Chondrocyte (in vitro differentiated cells): Measurements from ENCODE around the gene HOPX. TPM values are rescaled to one million over a fixed set of nuclear protein-coding genes. Genes with fewer than 3 reads are reported as not detected.
A peak's percentile ranks its signal among the peaks of the same experiment; 100 is the strongest.
"Not testable (repeated sequence)": the region's sequence is repeated elsewhere in the genome, so short reads cannot be mapped to it uniquely, and the experiment has no call there.

ENCODE experiments used
- DNase-seq: peaks from one replicate; pipeline ENCODE4 v3.0.0; 2021; ENCODE audit warnings: mixed read lengths, low spot score
- H3K27ac Mint-ChIP-seq: one replicate; pipeline ENCODE4 v1.8.0; 2021; ENCODE audit warnings: mild to moderate bottlenecking, moderate library complexity, mixed read lengths; ENCODE audit not compliant: unreplicated experiment
- H3K27me3 Mint-ChIP-seq: 2 replicates; pipeline ENCODE4 v1.8.0; 2021; ENCODE audit warnings: low read depth, mixed read lengths
- H3K36me3 Mint-ChIP-seq: 2 replicates; pipeline ENCODE4 v1.8.0; 2021; ENCODE audit warnings: low read depth, mixed read lengths
- H3K4me1 Mint-ChIP-seq: 2 replicates; pipeline ENCODE4 v1.8.0; 2021; ENCODE audit warnings: low read depth, mild to moderate bottlenecking, mixed read lengths
- H3K4me3 Mint-ChIP-seq: one replicate; pipeline ENCODE4 v1.8.0; 2021; ENCODE audit warnings: mild to moderate bottlenecking, moderate library complexity, mixed read lengths; ENCODE audit not compliant: unreplicated experiment
- H3K9me3 Mint-ChIP-seq: 2 replicates; pipeline ENCODE4 v1.8.0; 2021; ENCODE audit warnings: low read depth, mixed read lengths
- long read RNA-seq: library from polyadenylated mRNA; stranded (forward); transcript quantifications from one replicate; pipeline ENCODE4 v2.0.0, GENCODE V29; 2021
- total RNA-seq: library from RNA; stranded (reverse); gene quantifications from 3 replicates; pipeline ENCODE4 v1.2.1, GENCODE V29; 2021
- TF ChIP-seq, protein P1 (sequence below): fragments of 200-600 bp; sonication (generic); IDR thresholded peaks from 2 replicates; pipeline ENCODE4 v1.5.0; 2021; ENCODE audit warnings: antibody characterized with exemption, mild to moderate bottlenecking, moderate library complexity

HOPX gene, protein sequence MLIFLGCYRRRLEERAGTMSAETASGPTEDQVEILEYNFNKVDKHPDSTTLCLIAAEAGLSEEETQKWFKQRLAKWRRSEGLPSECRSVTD
- 2.0 to 2.7 TPM in 2 of 3 replicates, not detected in the other for total RNA-seq
- long read RNA-seq, partial matches to known transcripts = 0 of 2 reads
- long read RNA-seq, other reads (novel, unspliced or antisense) = 0 of 2 reads

DNA sequence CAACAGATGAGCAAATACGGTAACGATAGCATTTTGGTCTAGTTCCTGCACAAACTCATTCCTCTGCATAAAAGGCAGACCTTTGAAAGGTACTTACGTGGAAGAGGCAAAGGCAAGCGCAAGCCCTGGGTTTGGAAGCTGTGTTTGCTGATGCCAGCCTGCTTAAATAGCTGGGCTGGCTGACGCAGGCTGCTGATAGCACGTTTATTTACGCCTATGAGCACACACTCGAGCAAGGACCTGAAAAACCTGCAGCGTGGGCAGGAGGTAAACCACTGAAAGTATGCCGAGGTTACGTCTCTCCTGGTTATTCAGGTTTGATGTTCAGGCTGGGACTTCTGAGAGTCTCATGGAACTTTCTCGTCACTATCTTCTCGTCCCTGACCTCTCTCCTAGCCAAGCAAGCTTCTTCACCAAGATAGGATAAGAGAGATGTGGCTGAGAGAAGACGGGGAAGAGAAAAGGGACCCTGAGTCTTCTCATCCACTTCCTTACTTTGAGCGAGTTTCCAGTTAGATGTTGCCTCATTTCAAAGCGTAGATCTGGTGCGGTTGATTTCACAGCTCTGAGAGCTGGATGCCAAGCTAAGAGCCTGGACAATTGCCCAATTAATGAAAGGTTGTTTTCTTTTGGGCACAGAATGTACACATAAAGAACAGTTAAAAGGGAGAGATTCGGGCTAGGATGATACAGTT, at the start of gene HOPX:
HOPX (minus strand) TSS at position 139 of the 695 bp plus-strand sequence. CDS start 23,480 bp downstream, outside the sequence.
- TF ChIP-seq, protein P1, sequence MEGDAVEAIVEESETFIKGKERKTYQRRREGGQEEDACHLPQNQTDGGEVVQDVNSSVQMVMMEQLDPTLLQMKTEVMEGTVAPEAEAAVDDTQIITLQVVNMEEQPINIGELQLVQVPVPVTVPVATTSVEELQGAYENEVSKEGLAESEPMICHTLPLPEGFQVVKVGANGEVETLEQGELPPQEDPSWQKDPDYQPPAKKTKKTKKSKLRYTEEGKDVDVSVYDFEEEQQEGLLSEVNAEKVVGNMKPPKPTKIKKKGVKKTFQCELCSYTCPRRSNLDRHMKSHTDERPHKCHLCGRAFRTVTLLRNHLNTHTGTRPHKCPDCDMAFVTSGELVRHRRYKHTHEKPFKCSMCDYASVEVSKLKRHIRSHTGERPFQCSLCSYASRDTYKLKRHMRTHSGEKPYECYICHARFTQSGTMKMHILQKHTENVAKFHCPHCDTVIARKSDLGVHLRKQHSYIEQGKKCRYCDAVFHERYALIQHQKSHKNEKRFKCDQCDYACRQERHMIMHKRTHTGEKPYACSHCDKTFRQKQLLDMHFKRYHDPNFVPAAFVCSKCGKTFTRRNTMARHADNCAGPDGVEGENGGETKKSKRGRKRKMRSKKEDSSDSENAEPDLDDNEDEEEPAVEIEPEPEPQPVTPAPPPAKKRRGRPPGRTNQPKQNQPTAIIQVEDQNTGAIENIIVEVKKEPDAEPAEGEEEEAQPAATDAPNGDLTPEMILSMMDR = no peak
- no peak for DNase-seq
- no peak within 1 kb of the TSS for H3K27ac Mint-ChIP-seq
- no peaks in the 10 kb centered on the region for H3K9me3 Mint-ChIP-seq
- no peak within 1 kb of the TSS for H3K4me3 Mint-ChIP-seq
- H3K4me1 Mint-ChIP-seq = peaks cover 14% of the 10 kb centered on the region
- no peaks in the 10 kb centered on the region for H3K36me3 Mint-ChIP-seq
- peaks cover 45% of the 10 kb centered on the region for H3K27me3 Mint-ChIP-seq

DNA sequence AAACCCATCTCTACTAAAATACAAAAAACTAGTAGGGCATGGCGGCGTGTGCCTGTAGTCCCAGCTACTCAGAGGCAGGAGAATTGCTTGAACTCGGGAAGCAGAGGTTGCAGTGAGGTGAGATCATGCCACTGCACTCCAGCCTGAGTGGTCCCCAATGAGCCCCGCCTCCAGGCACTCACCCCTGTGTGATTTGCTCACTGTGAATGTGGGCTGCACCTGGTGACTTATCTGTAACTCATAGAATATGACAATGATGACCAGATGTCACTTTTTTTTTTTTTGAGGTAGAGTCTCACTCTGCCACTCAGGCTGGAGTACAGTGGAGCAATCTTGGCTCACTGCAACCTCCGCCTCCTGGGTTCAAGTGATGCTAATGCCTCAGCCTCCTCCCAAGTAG, 49.0 kb upstream of the HOPX start:
- Mint-ChIP-seq H3K36me3 (peaks cover 2% of the 10 kb centered on the region), H3K27ac (no peak overlapping the region), H3K9me3 (no peaks in the 10 kb centered on the region), H3K4me1 (peaks cover 32% of the 10 kb centered on the region), H3K4me3 (no peak overlapping the region), H3K27me3 (peaks cover 6% of the 10 kb centered on the region)
- DNase-seq = no peak
- TF ChIP-seq, protein P1 = no peak

DNA sequence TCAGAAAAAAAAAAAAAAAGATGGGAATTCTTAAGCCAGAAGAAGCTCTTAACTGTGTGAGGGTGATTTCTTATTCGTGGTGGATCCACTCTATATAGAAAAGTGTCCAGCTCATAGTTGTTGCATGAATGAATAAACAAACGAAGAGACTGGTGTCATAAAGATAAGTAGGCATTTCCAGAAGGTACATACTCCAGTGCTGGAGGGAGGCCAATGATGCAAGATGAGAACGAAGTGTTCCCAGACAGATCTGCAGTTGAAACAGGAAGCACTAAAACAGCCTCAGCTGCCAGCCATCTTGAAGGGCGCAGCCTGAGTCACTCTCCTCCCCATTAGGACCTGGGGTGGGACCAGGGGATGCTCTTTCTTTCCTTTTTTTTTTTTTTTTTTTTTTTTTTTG, 47.4 kb upstream of the HOPX start:
- Mint-ChIP-seq H3K27me3 (peaks cover 7% of the 10 kb centered on the region), H3K4me1 (peaks cover 32% of the 10 kb centered on the region), H3K36me3 (peaks cover 2% of the 10 kb centered on the region), H3K9me3 (no peaks in the 10 kb centered on the region), H3K4me3 (no peak overlapping the region), H3K27ac (peak overlapping the region; percentile 56)
- DNase-seq = no peak
- TF ChIP-seq, protein P1 = no peak

DNA sequence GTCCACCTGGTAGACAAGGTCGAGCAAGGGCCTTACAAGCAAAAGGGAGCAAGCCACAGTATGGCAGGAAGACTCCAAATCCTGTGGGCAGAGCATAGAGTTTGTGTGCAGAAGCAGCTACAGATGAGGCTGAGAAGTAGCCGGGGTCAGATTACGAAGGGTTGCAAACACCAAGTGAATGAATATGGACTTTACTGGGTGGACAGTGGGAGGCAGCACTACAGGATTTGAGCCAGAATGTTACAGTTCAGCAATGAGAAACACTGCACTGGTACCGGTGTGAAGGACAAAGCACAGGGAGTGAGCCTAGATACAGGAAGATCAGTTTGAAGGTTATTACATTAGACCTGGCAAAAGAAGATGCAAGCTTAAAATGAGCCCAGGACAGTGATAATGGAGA, 46.1 kb upstream of the HOPX start:
- DNase-seq = no peak
- H3K9me3 Mint-ChIP-seq = no peaks in the 10 kb centered on the region
- peaks cover 30% of the 10 kb centered on the region for H3K4me1 Mint-ChIP-seq
- H3K4me3 Mint-ChIP-seq = no peak overlapping the region
- TF ChIP-seq, protein P1 = no peak
- H3K27ac Mint-ChIP-seq = peak overlapping the region; percentile 37
- H3K36me3 Mint-ChIP-seq = peaks cover 2% of the 10 kb centered on the region
- peaks cover 8% of the 10 kb centered on the region for H3K27me3 Mint-ChIP-seq

DNA sequence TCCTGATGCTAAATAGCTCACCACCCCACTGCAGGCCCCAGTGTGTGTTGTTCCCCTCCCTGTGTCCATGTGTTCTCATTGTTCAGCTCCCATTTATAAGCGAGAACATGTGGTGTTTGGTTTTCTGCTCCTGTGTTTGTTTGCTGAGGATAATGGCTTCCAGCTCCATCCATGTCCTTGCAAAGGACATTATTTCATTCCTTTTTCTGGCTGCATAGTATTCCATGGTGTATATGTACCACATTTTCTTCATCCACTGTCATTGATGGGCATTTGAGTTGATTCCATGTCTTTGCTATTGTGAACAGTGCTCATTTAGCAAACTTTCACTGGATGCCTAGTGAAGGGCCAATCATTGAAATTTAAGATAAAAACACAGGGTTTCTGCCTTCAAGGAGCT, 45.5 kb upstream of the HOPX start:
- DNase-seq, H3K27ac Mint-ChIP-seq, H3K36me3 Mint-ChIP-seq, H3K4me3 Mint-ChIP-seq, H3K9me3 Mint-ChIP-seq, H3K27me3 Mint-ChIP-seq: not testable (repeated sequence)
- H3K4me1 Mint-ChIP-seq = peaks cover 25% of the 10 kb centered on the region
